SW 1271 (cell line): ENCODE results near the gene TAF6.
A peak's percentile ranks its signal among the peaks of the same experiment; 100 is the strongest.

ENCODE experiments used
- DNase-seq, 2 experiments: peaks; one replicate each; lab custom pipeline; 2025; lab: John Stamatoyannopoulos, UW

TAF6 gene

DNA sequence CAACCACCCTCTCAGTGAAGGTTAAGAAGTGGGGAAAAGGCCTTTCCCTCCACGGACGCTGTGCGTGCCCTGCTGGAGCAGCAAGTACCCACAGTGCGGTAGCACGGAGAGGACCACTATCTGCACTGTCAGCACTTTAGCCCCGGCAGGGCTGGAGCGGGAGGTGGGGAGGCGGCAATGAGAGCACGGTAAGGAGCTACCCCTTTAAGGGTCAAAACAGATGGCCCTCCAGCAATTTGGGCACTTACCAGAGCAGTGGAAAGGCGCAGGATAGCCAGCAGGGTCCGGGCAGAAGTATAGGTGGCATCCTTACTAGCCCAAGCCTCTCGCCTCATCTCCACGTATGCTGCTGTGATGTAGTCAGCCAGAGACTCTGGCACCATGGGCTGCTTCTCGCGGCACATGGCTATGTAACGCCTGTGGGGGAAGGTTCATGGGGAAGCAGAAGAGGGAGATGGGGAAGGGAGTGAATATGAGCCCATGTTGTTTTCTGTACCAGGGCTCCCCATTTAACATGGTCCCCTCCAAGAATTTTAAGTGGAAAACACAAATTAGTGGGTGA is 25.2 kb downstream of the TAF6 start:
- no peak for DNase-seq

DNA sequence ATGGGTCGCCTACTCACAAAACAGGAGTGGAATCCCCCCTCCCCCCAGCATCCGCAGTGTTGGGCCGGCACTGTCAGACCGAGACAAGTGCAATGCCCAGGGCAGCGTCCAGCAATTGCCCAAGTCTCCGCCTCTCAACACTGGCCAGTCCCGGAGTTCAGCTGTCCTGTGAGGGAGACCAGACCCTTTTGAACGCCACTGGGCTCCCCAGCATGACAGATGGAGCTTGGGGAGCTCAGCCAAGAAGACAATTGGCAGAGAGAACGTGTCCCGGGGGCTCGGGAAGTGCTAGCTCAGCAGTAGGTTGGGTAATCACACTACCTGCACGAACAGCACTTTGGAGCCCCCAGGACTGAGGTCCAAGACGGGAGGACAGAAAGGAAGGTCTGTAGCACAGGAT is 25.7 kb downstream of the TAF6 start:
- no peak for DNase-seq

DNA sequence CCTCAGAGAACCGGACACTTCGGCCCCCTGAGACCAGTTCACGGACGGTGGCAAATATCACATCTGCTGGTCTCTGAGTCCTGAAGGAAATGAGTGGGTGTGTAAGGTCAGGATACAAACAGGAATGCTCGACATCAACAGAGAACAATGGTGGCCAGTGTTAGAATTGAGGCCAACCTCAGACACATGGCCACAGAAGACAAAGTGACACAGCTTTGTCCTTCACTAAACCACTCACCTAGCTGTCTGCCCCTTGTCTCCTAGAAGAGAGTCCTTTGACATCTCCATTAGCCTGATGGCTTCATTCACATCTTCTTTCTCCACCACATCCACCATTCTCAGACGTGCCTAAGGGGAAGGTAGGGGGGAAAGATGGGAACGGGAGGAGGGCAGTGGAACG is 26.1 kb downstream of the TAF6 start:
- peak in 1 of 2 experiments; percentile 21 for DNase-seq

DNA sequence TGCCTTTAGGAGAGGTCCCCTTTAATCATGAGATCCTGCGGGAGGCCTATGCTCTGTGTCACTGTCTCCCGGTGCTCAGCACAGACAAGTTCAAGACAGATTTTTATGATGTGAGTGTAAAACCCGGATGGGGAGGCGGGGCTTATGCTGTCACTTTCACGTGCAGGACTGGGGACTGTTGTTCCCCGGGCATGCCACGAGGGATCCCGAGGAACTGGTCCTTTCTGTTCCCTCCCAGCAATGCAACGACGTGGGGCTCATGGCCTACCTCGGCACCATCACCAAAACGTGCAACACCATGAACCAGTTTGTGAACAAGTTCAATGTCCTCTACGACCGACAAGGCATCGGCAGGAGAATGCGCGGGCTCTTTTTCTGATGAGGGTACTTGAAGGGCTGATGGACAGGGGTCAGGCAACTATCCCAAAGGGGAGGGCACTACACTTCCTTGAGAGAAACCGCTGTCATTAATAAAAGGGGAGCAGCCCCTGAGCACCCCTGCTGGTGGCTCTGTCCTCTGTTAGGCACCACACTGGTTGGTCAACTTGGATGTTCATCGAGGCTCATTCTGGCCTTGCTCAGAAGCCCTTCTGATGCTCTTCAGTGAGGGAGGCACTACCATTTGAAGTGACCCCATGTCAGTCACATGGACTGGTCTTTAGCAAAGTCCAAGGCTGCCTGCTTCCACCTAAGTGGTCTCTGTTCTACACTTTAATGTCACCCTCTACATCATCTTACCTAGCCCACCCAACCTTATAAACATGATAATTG is 27.6 kb downstream of the TAF6 start:
- peak in 1 of 2 experiments; percentile 53 for DNase-seq

DNA sequence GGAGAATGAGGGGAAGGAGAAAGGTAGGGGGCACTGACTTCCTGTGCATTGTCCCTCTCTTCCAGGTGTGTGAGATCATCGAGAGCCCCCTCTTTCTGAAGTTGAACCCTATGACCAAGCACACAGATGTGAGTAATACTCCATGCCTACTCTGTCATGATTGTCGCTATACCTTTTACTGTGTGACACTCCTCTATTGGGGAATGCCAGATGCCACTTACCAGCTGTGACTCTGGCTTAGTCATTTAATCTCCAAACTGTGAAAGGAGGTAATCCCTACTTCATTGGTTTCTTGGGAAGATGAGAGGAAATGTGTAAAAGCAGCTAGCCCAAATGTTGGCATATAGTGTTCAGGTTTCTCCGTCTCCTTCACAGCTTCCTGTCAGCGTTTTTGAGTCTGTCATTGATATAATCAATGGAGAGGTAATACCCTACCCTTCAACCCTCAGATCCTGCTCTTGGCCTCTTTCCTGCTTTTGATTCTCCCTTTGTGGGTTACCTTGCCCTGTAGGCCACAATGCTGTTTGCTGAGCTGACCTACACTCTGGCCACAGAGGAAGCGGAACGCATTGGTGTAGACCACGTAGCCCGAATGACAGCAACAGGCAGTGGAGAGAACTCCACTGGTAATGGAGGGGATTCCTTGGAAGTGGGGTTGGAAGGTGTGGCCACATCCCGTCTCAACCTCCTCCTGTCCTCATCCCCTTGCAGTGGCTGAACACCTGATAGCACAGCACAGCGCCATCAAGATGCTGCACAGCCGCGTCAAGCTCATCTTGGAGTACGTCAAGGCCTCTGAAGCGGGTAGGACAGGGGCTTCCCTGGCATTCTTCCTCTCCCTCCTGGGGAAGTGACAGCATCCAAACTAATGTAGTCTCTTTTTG is 28.4 kb downstream of the TAF6 start:
- DNase-seq: peak in 1 of 2 experiments; percentile 9

DNA sequence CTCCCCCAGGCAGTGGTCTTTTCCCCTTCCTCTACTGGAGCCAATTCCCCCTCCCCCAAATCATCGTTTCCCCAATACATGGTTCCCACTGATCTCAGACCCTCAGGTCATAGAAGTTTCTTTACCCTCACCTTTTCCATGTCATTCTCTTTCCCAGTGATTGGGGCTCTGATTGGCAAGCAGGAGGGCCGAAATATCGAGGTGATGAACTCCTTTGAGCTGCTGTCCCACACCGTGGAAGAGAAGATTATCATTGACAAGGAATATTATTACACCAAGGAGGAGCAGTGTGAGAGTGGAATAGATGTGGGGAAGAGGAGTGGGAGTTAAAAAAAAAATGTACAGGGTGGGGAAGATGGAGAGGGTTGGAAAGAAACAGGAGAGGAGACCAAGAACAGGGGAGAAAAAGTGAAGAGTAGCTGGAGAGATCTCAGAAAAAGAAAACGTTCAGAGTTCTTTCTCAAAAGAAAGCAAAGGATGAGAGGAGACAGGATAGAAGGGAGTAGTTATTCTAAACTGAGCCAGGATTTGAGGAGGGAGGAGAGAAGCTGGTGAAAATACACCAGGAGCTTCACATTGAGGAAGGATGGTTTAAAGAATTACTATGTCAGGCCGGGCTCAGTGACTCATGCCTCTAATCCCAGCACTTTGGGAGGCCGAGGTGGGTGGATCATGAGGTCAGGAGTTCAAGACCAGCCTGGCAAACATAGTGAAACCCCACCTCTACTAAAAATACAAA is 29.5 kb downstream of the TAF6 start:
- no peak for DNase-seq

DNA sequence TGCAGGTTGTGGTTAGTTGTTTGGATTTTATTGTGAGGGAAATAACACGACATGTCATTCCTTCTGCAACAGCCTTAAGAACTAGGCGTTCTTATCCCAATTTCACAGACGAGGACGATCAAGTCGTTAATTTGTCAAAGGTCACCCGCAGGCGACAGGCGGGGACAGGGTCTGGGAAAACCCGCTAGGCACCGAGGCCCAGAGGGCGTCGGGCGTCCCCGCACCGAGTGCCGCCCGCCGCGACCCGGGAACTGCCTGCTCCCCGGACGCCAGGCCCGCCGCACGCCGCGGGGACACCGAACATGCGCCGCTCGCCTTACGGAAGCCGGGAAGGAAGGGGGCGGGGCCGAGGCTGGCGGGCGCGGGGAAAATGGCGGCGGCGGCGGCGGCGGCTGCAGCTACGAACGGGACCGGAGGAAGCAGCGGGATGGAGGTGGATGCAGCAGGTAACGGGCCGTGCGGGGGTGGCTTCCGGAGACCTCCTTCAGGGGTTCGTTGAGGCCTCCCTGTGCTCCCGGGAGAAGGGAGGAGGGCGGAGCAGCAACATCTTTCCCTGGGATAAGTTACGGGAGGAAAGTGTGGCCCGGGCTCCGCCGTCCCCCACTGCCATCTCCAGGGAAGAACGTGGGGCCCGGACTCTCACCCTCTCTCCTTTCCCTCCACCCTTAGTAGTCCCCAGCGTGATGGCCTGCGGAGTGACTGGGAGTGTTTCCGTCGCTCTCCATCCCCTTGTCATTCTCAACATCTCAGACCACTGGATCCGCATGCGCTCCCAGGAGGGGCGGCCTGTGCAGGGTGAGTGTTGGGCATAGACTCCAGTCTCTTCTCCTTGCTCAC is 30.3 kb downstream of the TAF6 start, which contains the start of gene COPS6:
Gene COPS6, plus strand, starts transcription at position 349 of the 837 bp plus-strand sequence. Its CDS starts 22 bp downstream, at position 371.
- DNase-seq: peak in 1 of 2 experiments; percentile 64

DNA sequence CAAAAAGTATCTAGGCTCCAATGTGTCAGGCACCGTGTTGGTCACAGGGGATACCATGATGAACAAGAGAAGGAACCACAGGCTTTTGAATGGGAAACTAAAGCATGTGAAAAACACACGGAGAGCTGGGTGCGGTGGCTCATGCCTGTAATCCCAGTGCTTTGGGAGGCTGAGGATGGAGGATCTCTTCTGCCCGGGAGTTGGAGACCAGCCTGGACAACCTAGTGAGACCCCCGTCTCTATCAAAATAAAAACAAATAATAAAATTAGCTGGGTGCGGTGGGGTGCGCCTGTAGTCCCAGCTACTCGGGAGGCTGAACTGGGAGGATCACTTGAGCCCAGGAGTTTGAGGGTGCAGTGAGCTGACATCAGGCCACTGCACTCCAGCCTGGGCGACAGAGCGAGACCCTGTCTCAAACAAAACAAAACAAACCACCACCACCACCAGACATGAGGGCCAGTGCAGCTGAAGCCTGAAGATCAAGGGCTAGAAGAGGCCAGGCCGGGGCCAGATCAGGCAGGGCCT is 31.0 kb downstream of the TAF6 start:
- no peak for DNase-seq

DNA sequence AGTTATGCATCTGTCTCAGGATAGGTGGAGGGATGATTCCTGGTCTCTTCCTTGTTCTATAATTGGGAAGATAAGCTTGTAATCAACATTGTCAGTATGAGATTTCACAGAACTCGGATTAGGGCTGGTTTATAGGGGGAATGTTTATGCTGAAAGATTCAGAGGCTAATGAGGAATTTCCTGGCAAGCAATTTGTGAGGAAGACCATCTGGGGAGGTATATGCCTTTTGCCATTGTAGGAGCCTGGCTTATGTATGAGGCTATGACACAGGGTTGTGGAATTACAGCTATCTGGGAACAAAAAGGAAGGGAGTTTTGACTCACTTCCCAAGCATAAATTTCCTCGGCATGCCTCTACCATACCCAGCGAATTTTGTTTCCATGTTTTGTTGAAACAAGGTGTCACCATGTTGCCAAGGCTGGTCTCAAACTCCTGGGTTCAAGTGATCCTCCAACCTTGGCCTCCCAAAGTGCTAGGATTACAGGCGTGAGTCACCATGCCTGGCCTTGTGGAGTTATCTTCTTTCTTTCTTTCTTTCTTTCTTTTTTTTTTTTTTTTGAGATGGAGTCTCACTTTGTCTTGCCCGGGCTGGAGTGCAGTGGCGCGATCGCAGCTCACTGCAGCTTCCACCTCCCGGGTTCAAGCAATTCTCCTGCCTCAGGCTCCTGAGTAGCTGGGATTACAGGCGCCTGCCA is 32.0 kb downstream of the TAF6 start:
- peak; percentile 78 to 90 for DNase-seq

DNA sequence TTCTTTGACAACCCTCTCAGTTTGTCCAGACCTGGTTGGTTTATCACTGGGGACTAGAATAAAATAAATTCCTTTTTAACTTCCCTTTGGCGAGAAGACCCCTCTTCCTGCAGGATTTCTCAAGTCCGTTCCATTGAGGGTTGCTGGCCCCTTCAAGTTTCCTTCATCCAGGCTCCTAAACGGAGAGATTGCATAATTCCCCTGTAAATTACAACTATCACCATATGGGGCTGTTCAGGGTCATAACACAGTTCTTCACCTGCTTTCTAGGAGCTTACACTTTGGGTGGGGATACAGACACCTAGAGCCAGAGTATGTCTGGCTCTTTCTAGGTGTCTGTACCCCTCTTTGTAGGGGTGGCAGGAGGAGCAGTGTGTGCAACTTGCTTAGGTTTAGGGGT is 33.6 kb downstream of the TAF6 start:
- no peak for DNase-seq

DNA sequence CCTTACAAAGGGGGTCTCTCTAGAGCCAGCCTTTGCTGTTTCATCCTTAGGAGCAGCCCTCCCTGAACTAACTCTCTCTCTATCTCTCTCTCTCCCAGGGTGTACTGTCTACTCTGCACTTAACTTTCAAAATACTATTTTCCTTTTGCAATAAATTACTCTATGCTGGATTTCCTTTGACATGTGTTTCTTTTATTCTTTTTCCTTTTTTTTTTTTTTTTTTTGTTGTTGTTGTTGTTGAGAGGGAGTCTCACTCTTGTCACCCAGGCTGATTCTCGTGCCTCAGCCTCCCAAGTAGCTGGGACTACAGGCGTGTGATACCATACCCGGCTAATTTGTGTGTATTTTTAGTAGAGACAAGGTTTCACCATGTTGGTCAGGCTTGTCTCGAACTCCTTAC is 36.2 kb downstream of the TAF6 start:
- DNase-seq: no peak

DNA sequence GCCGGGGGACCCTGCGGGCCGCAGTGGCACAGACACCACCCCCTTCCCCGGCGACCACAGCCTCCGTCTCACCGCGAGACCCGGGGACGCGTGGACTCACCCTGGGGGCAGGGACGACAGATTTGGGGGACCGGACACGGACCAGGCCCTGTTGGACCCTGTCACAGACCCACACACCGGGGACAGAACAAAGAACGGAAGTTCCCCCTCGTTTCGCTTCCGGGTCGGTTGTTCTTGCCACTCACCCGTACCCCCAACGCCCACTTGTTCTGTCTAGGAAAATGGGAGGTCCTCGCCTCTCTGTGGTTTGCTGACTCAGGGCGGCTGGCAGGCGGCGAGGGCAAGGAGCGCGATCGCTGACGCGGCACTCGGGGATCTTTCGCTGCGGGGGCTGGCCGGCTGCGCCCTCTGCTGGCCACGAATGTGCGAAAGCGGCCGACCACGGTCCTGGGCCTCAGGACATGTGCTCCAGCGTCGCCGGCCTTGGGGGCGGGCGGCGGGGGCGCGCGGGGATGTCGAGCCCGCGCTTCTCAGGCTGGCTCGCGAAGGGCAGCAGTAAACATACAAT is 37.5 kb downstream of the TAF6 start, which contains the start of gene ZNF3:
Gene ZNF3, minus strand, starts transcription at position 189 of the 568 bp plus-strand sequence. CDS start 4,366 bp downstream, outside the sequence.
- peak; percentile 96 to 97 for DNase-seq

DNA sequence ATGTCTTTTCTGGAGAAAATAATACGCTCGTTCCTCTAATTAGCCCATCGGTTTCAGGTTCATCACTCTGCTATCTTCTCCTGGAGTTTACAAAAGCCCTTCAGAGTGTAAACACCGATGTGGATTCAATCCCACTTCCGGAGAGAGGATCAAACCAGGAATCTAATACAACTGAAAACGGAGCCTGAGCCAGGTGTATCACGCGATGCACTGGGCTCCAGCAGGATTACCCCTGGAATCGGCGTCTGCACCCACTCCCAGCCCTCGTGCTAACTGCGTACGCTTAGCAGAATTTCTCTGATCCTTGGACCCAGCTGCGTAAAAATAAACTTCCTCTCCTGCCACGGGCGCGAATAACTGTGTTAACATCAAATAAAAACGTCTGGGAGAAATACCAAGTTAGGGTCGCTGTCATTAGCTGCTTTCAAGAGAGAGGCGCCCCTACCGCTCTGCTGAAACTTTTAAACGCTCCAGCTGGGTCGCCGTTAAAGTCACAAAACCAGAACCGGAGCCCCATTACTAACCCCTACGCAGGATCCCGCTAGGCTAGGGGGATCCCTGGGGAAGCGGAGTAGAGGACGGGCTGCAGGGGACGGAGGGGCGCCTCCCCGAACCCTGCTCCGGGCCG is 38.1 kb downstream of the TAF6 start:
- no peak for DNase-seq

DNA sequence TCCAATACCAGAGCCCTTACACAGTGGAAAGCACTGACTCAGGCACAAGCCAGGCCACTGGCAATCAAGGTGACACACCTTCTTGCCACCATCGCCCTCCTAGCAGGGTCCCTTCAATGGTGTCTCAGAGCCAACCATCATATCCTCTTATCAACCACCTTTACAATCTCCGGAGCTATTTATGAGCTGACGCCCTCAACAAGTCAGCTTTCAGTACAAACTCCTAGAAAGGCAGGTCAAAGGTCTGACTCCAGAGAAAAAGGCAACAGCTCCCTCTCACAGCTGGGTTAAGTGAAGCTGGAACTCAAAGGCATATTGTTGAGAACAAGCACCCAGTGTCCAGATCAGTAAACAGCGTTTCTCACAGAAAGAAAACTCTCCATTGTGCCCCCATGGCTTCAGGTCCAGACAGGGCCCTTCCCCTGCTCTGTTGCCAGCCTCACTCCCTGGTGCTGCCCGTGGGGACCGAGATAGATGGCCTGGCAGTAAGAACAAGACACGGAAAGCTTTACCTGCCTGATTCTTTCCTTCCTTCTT is 40.1 kb downstream of the TAF6 start:
- no peak for DNase-seq

DNA sequence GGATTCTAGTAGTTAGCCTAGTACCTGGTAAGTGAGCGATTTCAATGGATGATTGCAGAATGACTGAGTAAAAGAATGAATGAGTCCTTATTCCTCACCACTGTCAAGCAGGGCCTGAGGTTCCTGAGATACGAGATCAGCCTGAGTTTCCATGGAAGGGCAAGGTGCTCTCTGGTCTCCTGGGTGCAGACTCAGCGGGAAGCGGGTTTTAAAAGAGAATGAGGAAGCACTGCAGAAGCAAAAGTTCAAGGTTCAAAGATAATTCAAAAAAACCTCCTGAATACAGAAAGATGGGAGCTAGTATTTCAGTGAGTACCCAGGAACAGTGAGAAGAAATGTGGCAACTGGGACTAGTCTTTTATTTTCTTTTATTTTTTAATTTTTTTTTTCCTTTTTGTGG is 42.0 kb downstream of the TAF6 start:
- DNase-seq: no peak

DNA sequence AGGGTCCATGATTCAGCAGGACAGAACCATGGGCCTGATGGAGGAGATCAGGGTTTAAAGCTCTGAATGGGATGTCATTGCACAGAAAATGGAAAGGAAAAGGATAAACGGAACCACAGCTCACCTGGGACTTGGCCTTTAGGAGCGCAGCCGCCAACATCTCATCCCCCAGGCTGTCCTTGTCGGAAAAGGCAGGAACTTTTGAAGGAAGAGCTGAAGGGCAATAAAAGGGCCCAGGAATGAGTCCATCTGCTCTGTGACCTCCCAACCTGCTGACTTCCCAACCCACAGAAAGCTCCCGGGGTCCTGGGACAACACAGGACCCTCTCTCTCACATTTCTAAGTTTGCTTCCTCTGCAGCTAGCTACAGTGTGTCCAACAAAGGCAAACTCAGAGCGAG is 43.7 kb downstream of the TAF6 start:
- no peak for DNase-seq

DNA sequence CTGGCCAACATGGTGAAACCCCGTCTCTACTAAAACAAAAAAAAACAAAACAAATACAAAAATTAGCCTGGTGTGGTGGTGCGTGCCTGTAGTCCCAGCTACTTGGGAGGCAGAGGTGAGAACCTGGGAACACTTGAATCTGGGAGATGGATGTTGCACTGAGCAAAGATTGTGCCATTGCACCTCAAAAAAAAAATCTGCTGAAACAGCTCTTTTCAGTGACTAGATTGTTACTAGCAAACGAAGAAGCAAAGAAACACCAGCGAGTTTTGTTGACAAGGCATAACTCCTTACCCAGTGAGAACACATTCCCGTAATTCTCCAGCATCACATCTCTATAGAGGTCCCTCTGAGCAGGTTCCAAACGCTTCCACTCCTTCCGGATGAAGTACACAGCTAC is 44.3 kb downstream of the TAF6 start:
- DNase-seq: no peak

DNA sequence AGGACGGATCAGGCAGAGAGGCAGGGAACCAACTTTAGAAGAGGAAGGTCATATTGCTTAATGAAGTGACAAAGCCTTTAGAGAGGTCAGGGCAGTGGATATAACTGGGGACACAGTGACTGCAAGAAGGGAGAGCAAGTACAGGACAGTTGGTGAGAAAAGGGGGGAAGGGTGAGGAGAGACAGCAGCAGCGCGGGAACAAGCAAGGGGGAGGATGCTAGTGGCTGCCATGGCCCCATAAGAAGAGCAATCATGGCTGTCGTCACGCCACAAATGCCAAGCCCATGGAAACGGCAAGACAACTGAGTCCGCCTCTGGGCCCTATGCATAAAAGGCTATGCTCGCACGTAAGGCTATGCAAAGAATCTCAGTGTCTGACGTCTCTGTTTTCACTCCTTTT is 46.7 kb downstream of the TAF6 start:
- DNase-seq: no peak
